ENCODE data around the gene TMEM247. TPM values are rescaled to one million over a fixed set of nuclear protein-coding genes. Genes with fewer than 3 reads are reported as not detected.

TMEM247 gene
- total RNA-seq, 4 donors from 2014 or later = not detected

DNA sequence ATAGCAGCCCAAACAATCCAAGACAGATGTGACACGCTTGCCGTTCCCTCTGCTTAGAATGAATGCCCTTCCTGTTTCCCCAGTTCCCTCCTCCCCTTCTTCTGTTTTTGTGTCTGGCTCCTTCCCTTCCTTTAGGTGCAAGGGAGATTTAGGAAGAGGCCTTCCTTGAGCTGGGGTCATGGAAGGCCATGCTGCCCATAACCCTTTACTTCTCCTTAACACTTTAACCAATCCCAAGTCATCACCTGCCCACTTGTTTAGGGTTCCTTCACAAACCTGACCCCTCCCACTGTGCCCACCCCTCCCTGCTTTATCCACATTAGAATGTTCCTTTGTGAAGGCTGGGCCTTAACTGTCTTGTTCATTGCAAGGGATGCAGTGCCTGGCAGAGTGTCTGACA is 24.9 kb downstream of the TMEM247 start:
- Histone ChIP-seq H3K4me1 (peaks cover 14% of the 10 kb centered on the region), H3K4me3 (no peak overlapping the region), H3K36me3 (no peaks in the 10 kb centered on the region), H3K9me3 (no peaks in the 10 kb centered on the region), H3K27me3 (no peaks in the 10 kb centered on the region), H3K27ac (no peak overlapping the region)
- no peak for DNase-seq (ENCODE audit: low spot score in 2 of 2)
- TF ChIP-seq POLR2AphosphoS5 (IDR thresholded peaks at IDR 0.05) = no peak
- no peak for TF ChIP-seq POLR2A (IDR thresholded peaks at IDR 0.05)
- no peak for TF ChIP-seq CTCF (IDR thresholded peaks at IDR 0.05)
- no peak for TF ChIP-seq EP300 (IDR thresholded peaks at IDR 0.05)
- WGBS = 90% methylated on average over 2 of the region's 2 CpGs

GRCh38 chr2:46504685-46505471 is 25.5 kb downstream of the TMEM247 start:
- no peak for DNase-seq (ENCODE audit: low spot score in 2 of 2)
- TF ChIP-seq CTCF (IDR thresholded peaks at IDR 0.05) = no peak
- H3K27me3 ChIP-seq = no peaks in the 10 kb centered on the region
- H3K9me3 ChIP-seq = no peaks in the 10 kb centered on the region
- peaks cover 9% of the 10 kb centered on the region for H3K4me1 ChIP-seq
- WGBS = 79% methylated on average over 8 of the region's 8 CpGs
- no peak overlapping the region for H3K27ac ChIP-seq
- H3K36me3 ChIP-seq = no peaks in the 10 kb centered on the region
- H3K4me3 ChIP-seq = no peak overlapping the region

GRCh38 chr2:46505472-46505783 is 26.1 kb downstream of the TMEM247 start:
- no peaks in the 10 kb centered on the region for H3K27me3 ChIP-seq
- no peak overlapping the region for H3K27ac ChIP-seq
- WGBS = 85% methylated on average over 3 of the region's 3 CpGs
- no peaks in the 10 kb centered on the region for H3K36me3 ChIP-seq
- no peak overlapping the region for H3K4me3 ChIP-seq
- DNase-seq (ENCODE audit: low spot score in 2 of 2) = no peak
- H3K9me3 ChIP-seq = no peaks in the 10 kb centered on the region
- peaks cover 3% of the 10 kb centered on the region for H3K4me1 ChIP-seq
- TF ChIP-seq POLR2AphosphoS5 (IDR thresholded peaks at IDR 0.05) (no peak), POLR2A (IDR thresholded peaks at IDR 0.05) (no peak), CTCF (IDR thresholded peaks at IDR 0.05) (no peak), EP300 (IDR thresholded peaks at IDR 0.05) (no peak)

GRCh38 chr2:46506131-46506706 is 26.9 kb downstream of the TMEM247 start:
- no peaks in the 10 kb centered on the region for H3K36me3 ChIP-seq
- H3K27me3 ChIP-seq = no peaks in the 10 kb centered on the region
- 65% methylated on average over 5 of the region's 6 CpGs for WGBS
- no peak overlapping the region for H3K4me3 ChIP-seq
- H3K27ac ChIP-seq = no peak overlapping the region
- DNase-seq (ENCODE audit: low spot score in 2 of 2) = no peak
- H3K9me3 ChIP-seq = no peaks in the 10 kb centered on the region
- no peaks in the 10 kb centered on the region for H3K4me1 ChIP-seq
- TF ChIP-seq EP300 (IDR thresholded peaks at IDR 0.05) = no peak
- TF ChIP-seq POLR2A (IDR thresholded peaks at IDR 0.05) = no peak
- no peak for TF ChIP-seq CTCF (IDR thresholded peaks at IDR 0.05)
- no peak for TF ChIP-seq POLR2AphosphoS5 (IDR thresholded peaks at IDR 0.05)

GRCh38 chr2:46508312-46508711 is 28.9 kb downstream of the TMEM247 start:
- DNase-seq (ENCODE audit: low spot score in 2 of 2) = no peak
- 90% methylated on average over 3 of the region's 3 CpGs for WGBS
- no peak overlapping the region for H3K27ac ChIP-seq
- no peaks in the 10 kb centered on the region for H3K4me1 ChIP-seq
- H3K4me3 ChIP-seq = no peak overlapping the region
- TF ChIP-seq POLR2AphosphoS5 (IDR thresholded peaks at IDR 0.05) (no peak), CTCF (IDR thresholded peaks at IDR 0.05) (no peak), EP300 (IDR thresholded peaks at IDR 0.05) (no peak), POLR2A (IDR thresholded peaks at IDR 0.05) (no peak)
- H3K9me3 ChIP-seq = no peaks in the 10 kb centered on the region
- H3K27me3 ChIP-seq = no peaks in the 10 kb centered on the region
- H3K36me3 ChIP-seq = no peaks in the 10 kb centered on the region

All from suprapubic skin (tissue), 4 donors.